H1 (cell line): ENCODE data around the gene SPDYE16. TPM values are rescaled to one million over a fixed set of nuclear protein-coding genes. Genes with fewer than 3 reads are reported as not detected.
"Not testable (repeated sequence)": the region's sequence is repeated elsewhere in the genome, so short reads cannot be mapped to it uniquely, and the experiment has no call there.

Source experiments
- CTCF ChIA-PET: fragments of 300-600 bp; sonication (Branson Sonifier 250); formaldehyde crosslinking; loops from one replicate; lab custom pipeline; 2021; ENCODE audit not compliant: partially characterized antibody; lab: Charles Lee
- POLR2A ChIA-PET: fragments of 300-600 bp; sonication (Branson Sonifier 250); formaldehyde crosslinking; loops from one replicate; lab custom pipeline; 2021; ENCODE audit warnings: inconsistent platforms; ENCODE audit not compliant: partially characterized antibody; lab: Charles Lee
- DNase-seq, 2 experiments: peaks; one replicate each; pipeline versions ENCODE4 v3.0.0 to v3.0.0-alpha.2; 2010 to 2022; ENCODE audit warnings: low spot score in 2 of 2, low read depth in 1 of 2, mixed read lengths in 1 of 2
- FAIRE-seq: peaks from 2 replicates; lab custom pipeline; 2011; peaks lifted over from hg19 to GRCh38; lab: Jason Lieb, UNC
- H2AFZ ChIP-seq: 2 replicates; pipeline ENCODE4 v1.8.1; 2012; ENCODE audit warnings: low read length, inconsistent platforms
- H2AK5ac ChIP-seq: 2 replicates; pipeline ENCODE4 v1.6.1; 2013; ENCODE audit warnings: low read depth, low read length
- H2BK120ac ChIP-seq: replicated peaks from 2 replicates; pipeline ENCODE3; 2013; ENCODE audit warnings: low read depth, low read length, inconsistent platforms
- H2BK12ac ChIP-seq: 2 replicates; pipeline ENCODE4 v1.6.1; 2013; ENCODE audit warnings: low read depth, low read length
- H2BK15ac ChIP-seq: 2 replicates; pipeline ENCODE4 v1.6.1; 2013; ENCODE audit warnings: low read length
- H2BK20ac ChIP-seq: 2 replicates; pipeline ENCODE4 v1.6.1; 2013; ENCODE audit warnings: low read length
- H2BK5ac ChIP-seq: 2 replicates; pipeline ENCODE4 v1.6.1; 2013; ENCODE audit warnings: low read depth, low read length
- H3K14ac ChIP-seq: 2 replicates; pipeline ENCODE4 v1.6.1; 2013; ENCODE audit warnings: inconsistent platforms; ENCODE audit not compliant: insufficient read length
- H3K18ac ChIP-seq: 2 replicates; pipeline ENCODE4 v1.6.1; 2013; ENCODE audit warnings: low read length; ENCODE audit errors: extremely low read depth
- H3K23ac ChIP-seq: 2 replicates; pipeline ENCODE4 v1.6.1; 2013; ENCODE audit warnings: inconsistent platforms; ENCODE audit not compliant: insufficient read length
- H3K23me2 ChIP-seq: 2 replicates; pipeline ENCODE4 v1.6.1; 2013; ENCODE audit warnings: low read depth, low read length
- H3K27ac ChIP-seq: 2 replicates; pipeline ENCODE4 v1.6.1; 2011; ENCODE audit warnings: low read depth, low read length, inconsistent platforms
- H3K27me3 ChIP-seq, 4 experiments: replicated peaks in 1 of 4; 1 replicate in 1 of 4; 2 replicates in 3 of 4; pipeline versions ENCODE4 v1.6.1 to v1.8.1; 2011 to 2013; ENCODE audit warnings: low read length in 3 of 4, mild to moderate bottlenecking in 3 of 4, inconsistent platforms in 2 of 4, mixed read lengths in 2 of 4, moderate library complexity in 1 of 4; ENCODE audit not compliant: control insufficient read depth in 3 of 4, insufficient read depth in 3 of 4; ENCODE audit errors: extremely low read depth in 1 of 4
- H3K36me3 ChIP-seq, 4 experiments: 2 replicates each; pipeline versions ENCODE4 v1.6.1 to v1.8.1; 2011 to 2013; ENCODE audit warnings: mild to moderate bottlenecking in 4 of 4, low read length in 3 of 4, moderate library complexity in 2 of 4, control low read depth in 1 of 4, inconsistent platforms in 1 of 4; ENCODE audit not compliant: insufficient read depth in 4 of 4, control insufficient read depth in 2 of 4
- H3K4ac ChIP-seq: replicated peaks from 2 replicates; pipeline ENCODE3; 2013; ENCODE audit warnings: low read length, low read depth, mixed read lengths, inconsistent platforms; ENCODE audit not compliant: insufficient read length
- H3K4me1 ChIP-seq, 4 experiments: replicated peaks in 1 of 4; 1 replicate in 1 of 4; 2 replicates in 3 of 4; pipeline versions ENCODE4 v1.6.1 to v1.8.1; 2011 to 2013; ENCODE audit warnings: low read length in 3 of 4, inconsistent platforms in 2 of 4, mixed read lengths in 1 of 4; ENCODE audit not compliant: insufficient read depth in 4 of 4, control insufficient read depth in 3 of 4
- H3K4me2 ChIP-seq, 2 experiments: 2 replicates each; pipeline versions ENCODE4 v1.6.1 to v1.8.1; 2011 to 2013; ENCODE audit warnings: low read depth in 2 of 2, low read length in 2 of 2, control low read depth in 1 of 2, inconsistent platforms in 1 of 2, mild to moderate bottlenecking in 1 of 2; ENCODE audit not compliant: insufficient read depth in 1 of 2
- H3K4me3 ChIP-seq, 4 experiments: fragments of 200-600, 300-600 bp in 1 of 4; sonication (generic), shearing (Covaris generic), sonication (Bioruptor Twin) in 1 of 4; 2 replicates each; pipeline versions ENCODE4 v1.5.1 to v1.8.1; 2011 to 2016; ENCODE audit warnings: low read length in 4 of 4, low read depth in 3 of 4, control low read depth in 2 of 4, inconsistent platforms in 2 of 4, mild to moderate bottlenecking in 2 of 4, mixed read lengths in 1 of 4, moderate library complexity in 1 of 4; ENCODE audit not compliant: insufficient read depth in 2 of 4; ENCODE audit errors: extremely low read depth in 1 of 4
- H3K56ac ChIP-seq: replicated peaks from 2 replicates; pipeline ENCODE3; 2013; ENCODE audit warnings: low read depth, mild to moderate bottlenecking, mixed read lengths, low read length, inconsistent platforms; ENCODE audit not compliant: insufficient read length
- H3K79me1 ChIP-seq: 2 replicates; pipeline ENCODE4 v1.6.1; 2013; ENCODE audit warnings: low read depth, low read length, control low read depth
- H3K79me2 ChIP-seq, 2 experiments: 2 replicates each; pipeline versions ENCODE4 v1.6.1 to v1.8.1; 2012 to 2013; ENCODE audit warnings: low read length in 2 of 2, mild to moderate bottlenecking in 2 of 2, inconsistent platforms in 1 of 2; ENCODE audit not compliant: insufficient read depth in 2 of 2, control insufficient read depth in 1 of 2
- H3K9ac ChIP-seq, 4 experiments: replicated peaks in 1 of 4; 1 replicate in 1 of 4; 2 replicates in 3 of 4; pipeline versions ENCODE4 v1.6.1 to v1.8.1; 2011 to 2013; ENCODE audit warnings: low read depth in 3 of 4, low read length in 3 of 4, control low read depth in 2 of 4, mild to moderate bottlenecking in 2 of 4, moderate library complexity in 2 of 4, inconsistent platforms in 1 of 4; ENCODE audit errors: extremely low read depth in 1 of 4
- H3K9me3 ChIP-seq, 2 experiments: 2 replicates each; pipeline versions ENCODE4 v1.6.1 to v1.8.1; 2012 to 2013; ENCODE audit warnings: mild to moderate bottlenecking in 2 of 2, moderate library complexity in 2 of 2, control low read depth in 1 of 2, inconsistent platforms in 1 of 2, low read depth in 1 of 2, low read length in 1 of 2, mixed read lengths in 1 of 2; ENCODE audit not compliant: insufficient read depth in 2 of 2
- H4K20me1 ChIP-seq, 2 experiments: replicated peaks in 1 of 2; 2 replicates each; pipeline versions ENCODE3 to v1.8.1; 2011 to 2013; ENCODE audit warnings: inconsistent platforms in 2 of 2, low read length in 2 of 2, mild to moderate bottlenecking in 1 of 2; ENCODE audit not compliant: insufficient read depth in 2 of 2, control insufficient read depth in 1 of 2
- H4K5ac ChIP-seq: 2 replicates; pipeline ENCODE4 v1.6.1; 2013; ENCODE audit warnings: low read length, low read depth, mixed read lengths, inconsistent platforms; ENCODE audit not compliant: insufficient read length
- H4K8ac ChIP-seq: 2 replicates; pipeline ENCODE4 v1.8.0; 2013; ENCODE audit warnings: mild to moderate bottlenecking, moderate library complexity, low read length, inconsistent platforms; ENCODE audit not compliant: insufficient read depth; ENCODE audit errors: extremely low read depth
- H4K91ac ChIP-seq: replicated peaks from 2 replicates; pipeline ENCODE3; 2013; ENCODE audit warnings: low read length, mixed read lengths, inconsistent platforms; ENCODE audit not compliant: insufficient read length
- GABPA ChIP-seq: IDR thresholded peaks from 2 replicates; pipeline ENCODE4 v1.6.1; 2011; ENCODE audit warnings: mild to moderate bottlenecking, low read length, moderate library complexity, borderline replicate concordance; ENCODE audit not compliant: insufficient read depth
- GTF2F1 ChIP-seq: IDR thresholded peaks from 2 replicates; pipeline ENCODE4 v1.6.1; 2012; ENCODE audit warnings: low read depth, low read length, improper control_type of control experiment, borderline replicate concordance
- NRF1 ChIP-seq: IDR thresholded peaks from 2 replicates; pipeline ENCODE4 v1.6.1; 2011; ENCODE audit warnings: mild to moderate bottlenecking, low read depth, low read length, improper control_type of control experiment
- POU5F1 ChIP-seq: IDR thresholded peaks from 2 replicates; pipeline ENCODE4 v1.6.1; 2011; ENCODE audit warnings: low read depth, mild to moderate bottlenecking, low read length, moderate library complexity
- RBBP5 ChIP-seq: IDR thresholded peaks from 2 replicates; pipeline ENCODE4 v1.7.1; 2012; ENCODE audit warnings: low read depth, mild to moderate bottlenecking, inconsistent platforms, low read length, moderate library complexity, borderline replicate concordance
- SP4 ChIP-seq: IDR thresholded peaks from 2 replicates; pipeline ENCODE4 v1.6.1; 2012; ENCODE audit warnings: low read length, inconsistent platforms
- TAF7 ChIP-seq: optimal IDR thresholded peaks from 2 replicates; pipeline ENCODE3; 2011; ENCODE audit warnings: low read depth, mild to moderate bottlenecking, inconsistent platforms, low read length, moderate library complexity, borderline replicate concordance
- TCF12 ChIP-seq: IDR thresholded peaks from 2 replicates; pipeline ENCODE4 v1.6.1; 2011; ENCODE audit warnings: low read depth, mild to moderate bottlenecking, low read length
- WGBS, 2 experiments: shearing (Covaris generic) in 1 of 2; methylation state at CpG; one replicate each; pipeline versions ENCODE4 v1.1.6 to v1.1.7; 2013 to 2015; ENCODE audit warnings: low lambda C conversion rate in 2 of 2, mixed read lengths in 2 of 2, inconsistent platforms in 1 of 2, low coverage in 1 of 2, missing lambda C conversion rate in 1 of 2; ENCODE audit not compliant: insufficient replicate concordance in 2 of 2, insufficient coverage in 1 of 2, insufficient read length in 1 of 2; ENCODE audit errors: extremely low coverage in 1 of 2, missing lambda C conversion rate in 1 of 2; 5-methylcytosine and 5-hydroxymethylcytosine counted together
- polyA plus RNA-seq, 7 experiments: library from polyadenylated mRNA; depleted of rRNA in 3 of 7; stranded (reverse) in 5 of 7; unstranded in 2 of 7; fragments of >200 nt in 5 of 7; fragments of 200-250 nt in 2 of 7; gene quantifications; 1 replicate in 5 of 7; 2 replicates in 1 of 7; 4 replicates in 1 of 7; pipeline versions ENCODE4 v1.2.1 to v1.2.3, GENCODE V29; 2011 to 2013; ENCODE audit warnings: missing spikeins in 2 of 7, mixed read lengths in 2 of 7
- total RNA-seq: library from RNA; stranded (reverse); fragmentation: NEBNext Ultra II Directional; extraction: Animal tissue kit (Norgen Biotek cat#: 25700); gene quantifications from 2 replicates; pipeline ENCODE4 v1.2.1, GENCODE V29; 2021

SPDYE16 gene
- total and polyA plus RNA-seq, 2 of the 8 experiments (the other 6 are each of a cell fraction or from before 2014, with no cell fraction given): not detected

GRCh38 chr7:76505168-76506080 lies 37.7 kb downstream of the SPDYE16 start (continued):
- no peak for TF ChIP-seq TCF12
- TF ChIP-seq RBBP5: no peak
- TF ChIP-seq TAF7: no peak
- TF ChIP-seq GTF2F1: no peak
- no peak for TF ChIP-seq SP4
- TF ChIP-seq NRF1: no peak
- no peak for TF ChIP-seq POU5F1
- no peak for TF ChIP-seq GABPA

DNA sequence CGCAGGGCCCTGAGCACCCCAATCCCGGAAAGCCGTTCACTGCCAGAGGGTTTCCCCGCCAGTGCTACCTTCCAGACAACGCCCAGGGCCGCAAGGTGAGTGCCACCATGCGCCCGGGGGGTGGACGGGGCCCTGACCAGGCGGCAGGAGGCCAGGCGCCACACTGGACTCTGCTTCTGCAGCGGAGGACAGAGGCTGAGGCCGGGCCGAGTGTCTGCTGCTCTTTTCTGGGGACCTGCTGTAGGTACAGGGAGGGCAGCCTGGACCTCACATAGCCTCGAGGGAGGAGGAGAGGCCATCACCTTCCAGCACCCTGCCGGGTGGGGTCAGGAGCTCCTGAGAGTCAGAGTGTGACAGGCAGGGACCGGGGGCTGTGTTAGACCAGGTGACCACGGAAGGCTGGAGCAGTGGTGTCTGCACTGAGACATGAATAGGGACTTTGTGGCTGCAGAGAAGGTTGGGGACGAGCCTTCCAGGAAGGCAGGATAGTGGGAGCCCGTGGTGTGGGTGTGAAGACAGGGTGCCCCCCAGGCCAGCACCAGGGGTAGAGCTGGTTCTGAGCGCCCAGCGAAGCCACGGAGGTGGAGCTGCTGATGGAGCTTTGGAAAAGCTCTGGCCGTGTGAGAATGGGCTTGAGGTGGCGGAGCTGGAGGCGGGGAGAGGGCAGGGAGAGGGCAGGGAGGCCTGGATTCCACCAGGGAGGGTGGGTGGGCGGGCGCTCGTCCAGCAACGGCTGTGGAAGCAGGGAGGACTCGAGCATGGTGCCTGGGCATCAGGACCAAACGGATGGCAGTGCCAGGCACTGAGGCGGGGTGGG lies 38.5 kb downstream of the SPDYE16 start:
- H3K27me3 ChIP-seq, CTCF ChIA-PET, H3K23ac ChIP-seq, FAIRE-seq, H3K79me1 ChIP-seq, H4K8ac ChIP-seq, H2BK20ac ChIP-seq, H2BK12ac ChIP-seq, H3K36me3 ChIP-seq, H3K79me2 ChIP-seq, H3K4ac ChIP-seq, H2AFZ ChIP-seq, H3K56ac ChIP-seq, H3K4me3 ChIP-seq, H3K27ac ChIP-seq, H2BK5ac ChIP-seq, H4K91ac ChIP-seq, H3K4me2 ChIP-seq, H3K9ac ChIP-seq, H3K18ac ChIP-seq, H3K14ac ChIP-seq, H2BK120ac ChIP-seq, H3K4me1 ChIP-seq, H2BK15ac ChIP-seq, H3K23me2 ChIP-seq, DNase-seq, H3K9me3 ChIP-seq, H4K20me1 ChIP-seq, H2AK5ac ChIP-seq, H4K5ac ChIP-seq: not testable (repeated sequence)
- POLR2A ChIA-PET: interaction anchor here (0.5 kb wide), 1 partner anchor 330 kb away, joined by 3 read pairs; no protein-coding TSS in a partner anchor
- 90% methylated on average over 7 of the region's 33 CpGs; no CpG with 5 or more reads in 1 of the 2 experiments for WGBS, 2 experiments
